ENCODE measurements around the gene FFAR3. TPM values are rescaled to one million over a fixed set of nuclear protein-coding genes. Genes with fewer than 3 reads are reported as not detected.
A peak's percentile ranks its signal among the peaks of the same experiment; 100 is the strongest.

FFAR3 gene
- total RNA-seq, 1 donor from 2014 or later: 0.16 TPM

DNA sequence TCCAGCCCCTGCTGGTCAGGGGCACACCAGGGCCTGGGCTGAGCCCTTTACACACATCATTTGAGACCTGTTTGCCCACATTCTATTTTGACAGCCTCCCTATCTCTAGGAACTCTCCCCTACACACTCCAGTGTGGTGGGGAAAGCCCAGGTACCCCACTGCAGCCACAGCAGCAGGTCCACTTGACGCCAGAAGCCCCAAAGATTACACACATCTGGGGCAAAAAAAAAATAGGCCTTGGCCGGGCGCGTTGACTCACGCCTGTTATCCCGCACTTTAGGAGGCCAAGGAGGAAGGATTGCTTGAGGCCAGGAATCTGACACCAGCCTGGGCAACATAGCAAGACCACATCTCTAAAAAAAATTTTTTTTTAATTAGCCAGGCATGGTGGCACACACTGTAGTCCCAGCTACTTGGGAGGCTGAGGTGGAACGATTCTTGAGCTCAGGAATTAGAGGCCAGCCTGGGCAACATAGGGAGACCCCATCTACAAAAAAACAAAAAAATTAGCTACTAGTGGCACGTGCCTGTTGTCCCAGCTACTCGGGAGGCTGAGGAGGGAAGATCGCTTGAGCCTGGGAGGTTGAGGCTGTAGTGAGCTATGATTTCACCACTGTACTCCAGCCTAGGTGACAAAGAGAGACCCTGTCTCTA is 47.3 kb upstream of the FFAR3 start:
- intact Hi-C loops (cut with micrococcal nuclease): no loop called here
- ChIA-PET CTCF (no interaction called here), POLR2A (interaction anchor here (0.6 to 1.7 kb wide), 6 partner anchors 10 to 291 kb away, joined by 3 to 12 read pairs (median 4); partner anchors contain the start of gene FFAR1)
- Mint-ChIP-seq H3K36me3 (ENCODE audit: low read depth) (no peaks in the 10 kb centered on the region), H3K27ac (no peak overlapping the region), H3K4me1 (peaks cover 71% of the 10 kb centered on the region), H3K9me3 (no peaks in the 10 kb centered on the region), H3K27me3 (no peaks in the 10 kb centered on the region), H3K4me3 (no peak overlapping the region)
- DNase-seq: no peak
- ATAC-seq (ENCODE audit: low read depth): no peak
- TF ChIP-seq, protein P1, sequence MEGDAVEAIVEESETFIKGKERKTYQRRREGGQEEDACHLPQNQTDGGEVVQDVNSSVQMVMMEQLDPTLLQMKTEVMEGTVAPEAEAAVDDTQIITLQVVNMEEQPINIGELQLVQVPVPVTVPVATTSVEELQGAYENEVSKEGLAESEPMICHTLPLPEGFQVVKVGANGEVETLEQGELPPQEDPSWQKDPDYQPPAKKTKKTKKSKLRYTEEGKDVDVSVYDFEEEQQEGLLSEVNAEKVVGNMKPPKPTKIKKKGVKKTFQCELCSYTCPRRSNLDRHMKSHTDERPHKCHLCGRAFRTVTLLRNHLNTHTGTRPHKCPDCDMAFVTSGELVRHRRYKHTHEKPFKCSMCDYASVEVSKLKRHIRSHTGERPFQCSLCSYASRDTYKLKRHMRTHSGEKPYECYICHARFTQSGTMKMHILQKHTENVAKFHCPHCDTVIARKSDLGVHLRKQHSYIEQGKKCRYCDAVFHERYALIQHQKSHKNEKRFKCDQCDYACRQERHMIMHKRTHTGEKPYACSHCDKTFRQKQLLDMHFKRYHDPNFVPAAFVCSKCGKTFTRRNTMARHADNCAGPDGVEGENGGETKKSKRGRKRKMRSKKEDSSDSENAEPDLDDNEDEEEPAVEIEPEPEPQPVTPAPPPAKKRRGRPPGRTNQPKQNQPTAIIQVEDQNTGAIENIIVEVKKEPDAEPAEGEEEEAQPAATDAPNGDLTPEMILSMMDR (IDR thresholded peaks at IDR 0.05): no peak

DNA sequence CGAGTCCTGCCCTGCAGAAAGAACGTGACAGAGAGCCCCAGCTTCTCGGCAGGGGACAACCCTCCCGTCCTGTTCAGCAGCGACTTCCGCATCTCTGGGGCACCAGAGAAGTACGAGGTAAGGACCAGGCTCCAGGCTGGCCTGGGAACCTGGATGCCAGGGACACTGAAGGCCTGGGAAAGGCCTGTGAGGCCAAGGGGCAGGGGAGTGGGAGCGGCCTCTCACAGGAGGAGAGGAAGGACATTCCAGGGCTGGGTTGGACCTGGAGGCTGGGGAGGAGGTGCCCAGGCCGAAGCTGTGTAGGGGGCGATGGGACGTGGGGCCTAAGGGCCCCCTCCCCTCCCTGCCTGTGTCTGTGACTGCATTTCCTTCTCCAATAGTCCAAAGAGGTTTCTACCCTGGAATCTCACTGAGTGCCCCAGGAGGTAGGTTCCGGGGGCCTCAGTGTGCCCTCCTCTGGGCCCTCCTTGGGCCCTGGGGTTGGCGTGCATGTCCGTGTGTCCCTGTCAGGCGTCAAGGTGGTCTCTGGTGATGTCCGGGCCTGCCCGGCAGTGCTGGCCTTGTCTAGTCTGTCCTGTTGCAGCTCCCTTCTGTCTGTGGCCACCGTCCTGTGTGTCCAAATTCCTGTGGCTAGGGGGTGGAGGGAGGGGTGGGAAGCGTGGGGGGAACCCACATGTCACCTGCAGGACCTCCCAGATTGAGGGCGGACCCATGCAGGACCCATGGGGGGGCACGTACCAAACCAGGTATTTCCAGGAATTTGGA is 46.2 kb upstream of the FFAR3 start:
- no peaks in the 10 kb centered on the region for H3K9me3 Mint-ChIP-seq
- no peak for DNase-seq
- no peak overlapping the region for H3K27ac Mint-ChIP-seq
- POLR2A ChIA-PET: interaction anchor here (0.6 to 1.7 kb wide), 7 partner anchors 11 to 380 kb away, joined by 3 to 6 read pairs (median 4); partner anchors contain the start of gene FFAR1
- ATAC-seq (ENCODE audit: low read depth): no peak
- peaks cover 72% of the 10 kb centered on the region for H3K4me1 Mint-ChIP-seq
- CTCF ChIA-PET: no interaction called here
- H3K36me3 Mint-ChIP-seq (ENCODE audit: low read depth): no peaks in the 10 kb centered on the region
- TF ChIP-seq, protein P1 (IDR thresholded peaks at IDR 0.05): no peak
- intact Hi-C loops (cut with micrococcal nuclease): no loop called here
- no peak overlapping the region for H3K4me3 Mint-ChIP-seq
- no peaks in the 10 kb centered on the region for H3K27me3 Mint-ChIP-seq

DNA sequence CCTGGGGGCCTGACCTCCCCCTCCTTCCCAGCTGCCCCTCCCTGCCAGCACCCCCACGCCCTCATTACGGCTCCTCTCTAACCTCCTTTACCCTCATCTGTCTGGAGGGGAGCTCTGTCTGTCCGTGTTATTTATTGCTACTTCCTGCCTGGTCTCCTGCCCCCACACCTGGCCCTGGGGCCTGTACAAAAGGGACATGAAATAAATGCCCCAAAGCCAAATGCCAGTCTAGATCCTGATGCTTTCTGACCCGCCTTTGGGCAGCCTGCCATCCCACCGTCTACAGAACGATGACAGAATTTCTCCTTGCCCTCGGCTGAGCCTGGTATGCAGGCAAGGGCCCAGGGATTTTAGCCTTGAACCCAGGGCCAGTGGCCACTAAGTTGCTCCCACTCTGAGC is 44.7 kb upstream of the FFAR3 start:
- DNase-seq: no peak
- Mint-ChIP-seq H3K36me3 (ENCODE audit: low read depth) (no peaks in the 10 kb centered on the region), H3K9me3 (no peaks in the 10 kb centered on the region), H3K27me3 (no peaks in the 10 kb centered on the region), H3K27ac (no peak overlapping the region), H3K4me3 (no peak overlapping the region), H3K4me1 (peaks cover 70% of the 10 kb centered on the region)
- CTCF ChIA-PET: interaction anchor here (1.2 kb wide), 1 partner anchor 182 kb away, joined by 4 read pairs; no protein-coding TSS in a partner anchor
- TF ChIP-seq, protein P1 (IDR thresholded peaks at IDR 0.05): no peak
- POLR2A ChIA-PET: interaction anchor here (0.7 to 1.3 kb wide), 7 partner anchors 9 to 149 kb away, joined by 3 to 7 read pairs (median 3); partner anchors contain the start of genes CD22 and FFAR1
- intact Hi-C loops (cut with micrococcal nuclease): no loop called here
- no peak for ATAC-seq (ENCODE audit: low read depth)

DNA sequence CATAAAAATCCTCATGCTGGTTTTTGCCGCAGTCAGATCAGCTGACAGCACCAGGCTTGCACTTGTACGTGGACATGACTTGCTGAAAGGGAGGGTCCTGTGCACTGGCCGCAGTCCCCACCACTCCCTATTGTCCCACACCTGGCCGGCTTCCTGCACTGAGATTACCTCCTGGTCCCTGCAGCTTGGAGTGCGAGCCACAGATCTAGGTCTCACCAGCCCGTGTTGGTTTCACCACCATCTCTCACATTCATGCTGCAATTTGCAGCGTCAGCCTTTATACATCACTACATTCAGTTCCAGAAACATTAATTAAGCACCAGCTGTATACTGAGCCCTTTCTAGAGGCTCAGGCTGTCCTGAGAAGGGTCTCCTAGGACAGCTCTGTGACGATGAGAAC is 44.2 kb upstream of the FFAR3 start:
- H3K4me1 Mint-ChIP-seq: peaks cover 70% of the 10 kb centered on the region
- TF ChIP-seq, protein P1 (IDR thresholded peaks at IDR 0.05): no peak
- peak overlapping the region; percentile 50 for H3K27ac Mint-ChIP-seq
- ATAC-seq (ENCODE audit: low read depth) (no peak), DNase-seq (no peak)
- ChIA-PET POLR2A (interaction anchor here (0.6 to 1.3 kb wide), 8 partner anchors 9 to 286 kb away, joined by 3 to 7 read pairs (median 4); partner anchors contain the start of genes CD22 and FFAR1), CTCF (interaction anchor here (1.2 kb wide), 2 partner anchors 19 to 181 kb away, joined by 3 to 4 read pairs; no protein-coding TSS in a partner anchor)
- no peaks in the 10 kb centered on the region for H3K9me3 Mint-ChIP-seq
- intact Hi-C loops (cut with micrococcal nuclease): no loop called here
- H3K27me3 Mint-ChIP-seq: no peaks in the 10 kb centered on the region
- no peaks in the 10 kb centered on the region for H3K36me3 Mint-ChIP-seq (ENCODE audit: low read depth)
- H3K4me3 Mint-ChIP-seq: no peak overlapping the region
